Motor neuron (in vitro differentiated cells): Measurements from ENCODE around the gene MTFR2. TPM values are rescaled to one million over a fixed set of nuclear protein-coding genes. Genes with fewer than 3 reads are reported as not detected.

ENCODE experiments used
- ATAC-seq, 8 experiments: fragments of 200-7000 bp; cut with Tn5 transposase; replicated peaks in 6 of 8; 2 replicates each; pipeline ENCODE4 v1.8.0; 2021; ENCODE audit warnings: mild to moderate bottlenecking in 8 of 8, moderate library complexity in 8 of 8
- H3K27ac ChIP-seq, 2 donors: fragments of 250-450 bp; sonication (Bioruptor Pico); 2 replicates each; pipeline ENCODE4 v1.9.0; 2021; ENCODE audit warnings: antibody characterized with exemption in 2 of 2, mild to moderate bottlenecking in 2 of 2, moderate library complexity in 1 of 2
- H3K4me1 ChIP-seq, 2 donors: fragments of 250-450 bp; sonication (Bioruptor Pico); replicated peaks in 1 of 2; 2 replicates each; pipeline ENCODE4 v1.6.1; 2021; ENCODE audit warnings: antibody characterized with exemption in 2 of 2, mild to moderate bottlenecking in 2 of 2, moderate library complexity in 1 of 2
- H3K4me3 ChIP-seq, 5 donors: fragments of 250-450 bp; sonication (Bioruptor Pico); 2 replicates each; pipeline ENCODE4 v1.9.0; 2021; ENCODE audit warnings: antibody characterized with exemption in 5 of 5, mild to moderate bottlenecking in 5 of 5, moderate library complexity in 4 of 5
- WGBS, 10 experiments: fragments of 450-650 bp; shearing (Covaris generic); methylation state at CpG; one replicate each; pipeline ENCODE4 v1.0.0; 2022; 5-methylcytosine and 5-hydroxymethylcytosine counted together
- in situ Hi-C, 9 experiments: fragments of 400-800 bp; cut with MboI; loops; one replicate each; pipeline ENCODE4 v1.15.0; 2021; ENCODE audit warnings: low sequenced_read_pairs in 9 of 9, low pct_unique_long_range_greater_than_20kb in 2 of 9; ENCODE audit not compliant: unreplicated experiment in 9 of 9
- total RNA-seq, 8 experiments: library from RNA; unstranded; fragments of 300-600 nt; gene quantifications; 2 replicates each; pipeline versions ENCODE4 v1.2.3 to v1.2.4, GENCODE V29; 2022

MTFR2 gene
- 1 to 10 TPM in 5 of 8 experiments, under 1 TPM in 3; 0.54 to 9.3 (median 2.3) TPM for total RNA-seq

- peak; percentile 84 to 99 (median 97) for ATAC-seq
- WGBS, 10 experiments: 0 to 2% (median 0%) methylated on average over 1 to 20 of the region's 59 CpGs; no CpG with 5 or more reads in 2 of the 10 experiments
- in situ Hi-C loops: loop anchor here in 3 of 9 experiments (25.0 kb wide), 2 partner anchors 588 to 713 kb away; no protein-coding TSS in a partner anchor
- Histone ChIP-seq H3K4me3 (peak within 1 kb of the TSS; percentile 49 to 65 (median 53)), H3K27ac (peak within 1 kb of the TSS; percentile 5 to 8), H3K4me1 (peaks cover 3 to 7% of the 10 kb centered on the region in 2 donors)
These were observed at the start of gene MTFR2 for GRCh38 chr6:136249811-136250685. Gene MTFR2 (minus strand): TSS chr6:136250311. CDS start chr6:136249099, 1,212 bp downstream.

GRCh38 chr6:136294621-136295020, 44.5 kb upstream of the MTFR2 start:
- H3K27ac ChIP-seq: no peak overlapping the region
- ATAC-seq: no peak
- H3K4me3 ChIP-seq: no peak overlapping the region
- in situ Hi-C loops: loop anchor here in 1 of 9 experiments (25.0 kb wide), 1 partner anchor 243 kb away; no protein-coding TSS in a partner anchor
- H3K4me1 ChIP-seq: peaks cover 7 to 12% of the 10 kb centered on the region in 2 donors
- 60 to 100% (median 92%) methylated on average over 1 to 3 of the region's 3 CpGs; no CpG with 5 or more reads in 3 of the 10 experiments for WGBS, 10 experiments

- in situ Hi-C loops: loop anchor here in 1 of 9 experiments (25.0 kb wide), 1 partner anchor 247 kb away; no protein-coding TSS in a partner anchor
- 0 to 6% (median 1%) methylated on average over 1 to 19 of the region's 22 CpGs for WGBS, 10 experiments
- Histone ChIP-seq H3K4me1 (peaks cover 12 to 13% of the 10 kb centered on the region in 2 donors), H3K27ac (peak overlapping the region; percentile 98 to 100), H3K4me3 (peak overlapping the region; percentile 85 to 95 (median 87))
- peak; percentile 13 to 34 (median 19) for ATAC-seq
These were observed 40.4 kb upstream of the MTFR2 start for GRCh38 chr6:136290410-136291010.

GRCh38 chr6:136289579-136290409, 39.7 kb upstream of the MTFR2 start, which contains the start of gene BCLAF1:
Gene BCLAF1 (minus strand): TSS chr6:136289846. CDS start chr6:136279866, 9,980 bp downstream.
- in situ Hi-C loops: loop anchor here in 1 of 9 experiments (25.0 kb wide), 1 partner anchor 248 kb away; no protein-coding TSS in a partner anchor
- Histone ChIP-seq H3K27ac (peak within 1 kb of the TSS; percentile 99 to 100), H3K4me3 (peak within 1 kb of the TSS; percentile 85 to 95 (median 87)), H3K4me1 (peaks cover 17 to 18% of the 10 kb centered on the region in 2 donors)
- 0 to 11% (median 0%) methylated on average over 4 to 30 of the region's 60 CpGs; no CpG with 5 or more reads in 4 of the 10 experiments for WGBS, 10 experiments
- ATAC-seq: peak; percentile 77 to 93 (median 90)

GRCh38 chr6:136289327-136289578, 39.1 kb upstream of the MTFR2 start:
- Histone ChIP-seq H3K4me3 (peak overlapping the region; percentile 85 to 95 (median 87)), H3K4me1 (peaks cover 21% of the 10 kb centered on the region in 2 donors), H3K27ac (peak overlapping the region; percentile 99 to 100)
- in situ Hi-C loops: loop anchor here in 1 of 9 experiments (25.0 kb wide), 1 partner anchor 248 kb away; no protein-coding TSS in a partner anchor
- 0% methylated on average over 1 to 24 of the region's 34 CpGs; no CpG with 5 or more reads in 6 of the 10 experiments for WGBS, 10 experiments
- peak; percentile 35 to 75 (median 68) for ATAC-seq

GRCh38 chr6:136288566-136289326, 38.6 kb upstream of the MTFR2 start:
- peak overlapping the region; percentile 99 to 100 for H3K27ac ChIP-seq
- WGBS, 10 experiments: 0 to 7% (median 0%) methylated on average over 3 to 21 of the region's 34 CpGs
- H3K4me3 ChIP-seq: peak overlapping the region; percentile 85 to 95 (median 87)
- H3K4me1 ChIP-seq: peaks cover 21 to 22% of the 10 kb centered on the region in 2 donors
- peak; percentile 38 to 57 (median 52) for ATAC-seq
- in situ Hi-C loops: loop anchor here in 1 of 9 experiments (25.0 kb wide), 1 partner anchor 249 kb away; no protein-coding TSS in a partner anchor

- ATAC-seq: no peak
- 0 to 44% (median 17%) methylated on average over 1 to 2 of the region's 2 CpGs; no CpG with 5 or more reads in 2 of the 10 experiments for WGBS, 10 experiments
- peak overlapping the region in 1 of 5 donors; percentile 8 for H3K4me3 ChIP-seq
- in situ Hi-C loops: loop anchor here in 1 of 9 experiments (25.0 kb wide), 1 partner anchor 252 kb away; no protein-coding TSS in a partner anchor
- peaks cover 19 to 30% of the 10 kb centered on the region in 2 donors for H3K4me1 ChIP-seq
- H3K27ac ChIP-seq: no peak overlapping the region
These were observed 34.8 kb upstream of the MTFR2 start for GRCh38 chr6:136284909-136285308.

- in situ Hi-C loops: loop anchor here in 1 of 9 experiments (25.0 kb wide), 1 partner anchor 254 kb away; no protein-coding TSS in a partner anchor
- H3K27ac ChIP-seq: no peak overlapping the region
- no peak for ATAC-seq
- H3K4me1 ChIP-seq: peaks cover 17 to 30% of the 10 kb centered on the region in 2 donors
- no peak overlapping the region for H3K4me3 ChIP-seq
- 40 to 100% (median 78%) methylated on average over 3 to 4 of the region's 4 CpGs; no CpG with 5 or more reads in 2 of the 10 experiments for WGBS, 10 experiments
These were observed 32.8 kb upstream of the MTFR2 start for GRCh38 chr6:136282906-136283305.

- ATAC-seq: no peak
These were observed 30.0 kb upstream of the MTFR2 start for GRCh38 chr6:136280032-136280609.

GRCh38 chr6:136274062-136274461, 24.0 kb upstream of the MTFR2 start:
- no peaks in the 10 kb centered on the region for H3K4me1 ChIP-seq
- H3K4me3 ChIP-seq: no peak overlapping the region
- H3K27ac ChIP-seq: no peak overlapping the region
- 73 to 100% (median 99%) methylated on average over 1 of the region's 1 CpG for whole genome bisulfite sequencing, 10 experiments
- in situ Hi-C loops: no loop called here
- no peak for ATAC-seq

More at GRCh38 chr6:136280032-136280609, 30.0 kb upstream of the MTFR2 start:
- 83 to 100% (median 94%) methylated on average over 1 to 3 of the region's 3 CpGs; no CpG with 5 or more reads in 1 of the 10 experiments for WGBS, 10 experiments
- no peak overlapping the region for H3K27ac ChIP-seq
- peaks cover 12 to 29% of the 10 kb centered on the region in 2 donors for H3K4me1 ChIP-seq
- in situ Hi-C loops: loop anchor here in 1 of 9 experiments (25.0 kb wide), 1 partner anchor 257 kb away; no protein-coding TSS in a partner anchor
- no peak overlapping the region for H3K4me3 ChIP-seq

GRCh38 chr6:136265101-136265500, 15.0 kb upstream of the MTFR2 start:
- Histone ChIP-seq H3K27ac (no peak overlapping the region), H3K4me1 (no peaks in the 10 kb centered on the region), H3K4me3 (no peak overlapping the region)
- no peak for ATAC-seq
- WGBS, 10 experiments: 80 to 100% (median 100%) methylated on average over 1 of the region's 1 CpG
- in situ Hi-C loops: no loop called here
